SK-N-SH (cell line): Measurements from ENCODE around the gene TMA7. TPM values are rescaled to one million over a fixed set of nuclear protein-coding genes. Genes with fewer than 3 reads are reported as not detected.
A peak's percentile ranks its signal among the peaks of the same experiment; 100 is the strongest.

Source experiments
- CTCF ChIA-PET: fragments of 300-600, 350-600 bp; formaldehyde crosslinking; extraction: SDS; loops from one replicate; lab custom pipeline; 2021; lab: Yijun Ruan, JAX
- POLR2A ChIA-PET: fragments of 350-600 bp; sonication (Branson Sonifier 250); formaldehyde crosslinking; extraction: SDS; loops from one replicate; lab custom pipeline; 2020; ENCODE audit warnings: antibody characterized with exemption, inconsistent platforms; lab: Yijun Ruan, JAX
- DNase-seq: peaks from one replicate; pipeline ENCODE4 v3.0.0; 2012
- H2AFZ ChIP-seq: fragments of 200-600 bp; sonication (generic); 2 replicates; pipeline ENCODE4 v1.8.1; 2016; ENCODE audit warnings: antibody characterized with exemption, mild to moderate bottlenecking, low read depth
- H3F3A ChIP-seq: fragments of 200-600 bp; sonication (generic); replicated peaks from 2 replicates; pipeline ENCODE3; 2016; ENCODE audit warnings: antibody characterized with exemption, mild to moderate bottlenecking; ENCODE audit not compliant: insufficient read depth
- H3K27ac ChIP-seq, 2 experiments: fragments of 200-500 bp in 1 of 2; fragments of 200-600 bp in 1 of 2; sonication (Bioruptor generic) in 1 of 2; sonication (generic), shearing (Covaris generic) in 1 of 2; 2 replicates each; pipeline versions ENCODE4 v1.5.1 to v1.6.1; 2014 to 2016; ENCODE audit warnings: low read depth in 2 of 2, inconsistent platforms in 1 of 2, low read length in 1 of 2, mild to moderate bottlenecking in 1 of 2, mixed read lengths in 1 of 2
- H3K27me3 ChIP-seq: fragments of 200-600 bp; sonication (generic), shearing (Covaris generic); 2 replicates; pipeline ENCODE4 v1.6.1; 2016; ENCODE audit warnings: mixed run types; ENCODE audit not compliant: insufficient read depth
- H3K36me3 ChIP-seq, 2 experiments: fragments of 200-500 bp in 1 of 2; fragments of 200-600 bp in 1 of 2; sonication (Bioruptor generic) in 1 of 2; sonication (generic) in 1 of 2; replicated peaks in 1 of 2; 2 replicates each; pipeline versions ENCODE3 to v1.5.1; 2014 to 2016; ENCODE audit warnings: low read length in 1 of 2, mild to moderate bottlenecking in 1 of 2; ENCODE audit not compliant: insufficient read depth in 2 of 2, control insufficient read depth in 1 of 2
- H3K4me1 ChIP-seq, 2 experiments: fragments of 200-500 bp in 1 of 2; fragments of 200-600 bp in 1 of 2; sonication (Bioruptor generic) in 1 of 2; sonication (generic), shearing (Covaris generic) in 1 of 2; 2 replicates each; pipeline versions ENCODE4 v1.5.1 to v1.6.1; 2014 to 2016; ENCODE audit warnings: low read depth in 1 of 2, low read length in 1 of 2, mixed run types in 1 of 2; ENCODE audit not compliant: insufficient read depth in 2 of 2, control insufficient read depth in 1 of 2
- H3K4me2 ChIP-seq: fragments of 200-600 bp; sonication (generic), shearing (Covaris generic); 2 replicates; pipeline ENCODE4 v1.6.1; 2017; ENCODE audit warnings: mixed run types
- H3K4me3 ChIP-seq, 2 experiments: fragments of 200-500 bp in 1 of 2; fragments of 200-600 bp in 1 of 2; sonication (Bioruptor generic) in 1 of 2; sonication (generic), shearing (Covaris generic) in 1 of 2; 2 replicates each; pipeline versions ENCODE4 v1.5.1 to v1.8.1; 2014 to 2016; ENCODE audit warnings: low read depth in 2 of 2, inconsistent platforms in 1 of 2, low read length in 1 of 2, mild to moderate bottlenecking in 1 of 2, mixed read lengths in 1 of 2, moderate library complexity in 1 of 2
- H3K79me2 ChIP-seq: fragments of 200-600 bp; sonication (generic); 2 replicates; pipeline ENCODE4 v1.8.1; 2017; ENCODE audit warnings: mild to moderate bottlenecking; ENCODE audit not compliant: insufficient read depth
- H3K9ac ChIP-seq: fragments of 200-600 bp; sonication (generic); 2 replicates; pipeline ENCODE4 v1.6.1; 2017; ENCODE audit warnings: mixed run types
- H3K9me2 ChIP-seq: fragments of 200-600 bp; sonication (generic); 2 replicates; pipeline ENCODE4 v1.6.1; 2017; ENCODE audit warnings: mixed run types
- H3K9me3 ChIP-seq: fragments of 200-600 bp; sonication (generic); 2 replicates; pipeline ENCODE4 v1.6.1; 2017; ENCODE audit warnings: mixed run types, mild to moderate bottlenecking, moderate library complexity
- H4K20me1 ChIP-seq: fragments of 200-600 bp; sonication (generic); 2 replicates; pipeline ENCODE4 v1.6.1; 2017; ENCODE audit warnings: mild to moderate bottlenecking, mixed run types; ENCODE audit not compliant: insufficient read depth
- CHD2 ChIP-seq: fragments of 150-350 bp; IDR thresholded peaks from 2 replicates; pipeline ENCODE4 v1.6.1; 2018; ENCODE audit warnings: low read length; ENCODE audit not compliant: partially characterized antibody
- FOSL2 ChIP-seq: IDR thresholded peaks from 2 replicates; pipeline ENCODE4 v1.4.0; 2012; ENCODE audit warnings: low read depth, mild to moderate bottlenecking, moderate library complexity, borderline replicate concordance
- JUND ChIP-seq: IDR thresholded peaks from 2 replicates; pipeline ENCODE4 v1.4.0; 2012
- NFIC ChIP-seq: IDR thresholded peaks from 2 replicates; pipeline ENCODE4 v1.4.0; 2012; ENCODE audit warnings: borderline replicate concordance
- NRF1 ChIP-seq: IDR thresholded peaks from 2 replicates; pipeline ENCODE4 v1.6.1; 2012; ENCODE audit warnings: low read depth, mild to moderate bottlenecking, low read length
- RCOR1 ChIP-seq: fragments of 150-350 bp; IDR thresholded peaks from 2 replicates; pipeline ENCODE4 v1.6.1; 2017; ENCODE audit warnings: antibody characterized with exemption, low read length
- RXRA ChIP-seq: IDR thresholded peaks from 2 replicates; pipeline ENCODE4 v1.4.0; 2012; ENCODE audit warnings: low read depth, mild to moderate bottlenecking, borderline replicate concordance
- SMC3 ChIP-seq: IDR thresholded peaks from 2 replicates; pipeline ENCODE4 v1.6.1; 2012; ENCODE audit warnings: low read depth, low read length, improper control_type of control experiment
- TAF1 ChIP-seq: IDR thresholded peaks from 2 replicates; pipeline ENCODE4 v1.6.1; 2012; ENCODE audit warnings: low read depth, mild to moderate bottlenecking, low read length, moderate library complexity, borderline replicate concordance
- TCF12 ChIP-seq: IDR thresholded peaks from 2 replicates; pipeline ENCODE4 v1.4.0; 2012
- WGBS: methylation state at CpG from one replicate; pipeline ENCODE4 v1.1.6; 2017; ENCODE audit warnings: low lambda C conversion rate; 5-methylcytosine and 5-hydroxymethylcytosine counted together
- polyA plus RNA-seq, 3 experiments: library from polyadenylated mRNA; depleted of rRNA; stranded (reverse); fragments of >200 nt; gene quantifications; 2 replicates each; pipeline ENCODE4 v1.2.3, GENCODE V29; 2012
- TF ChIP-seq, protein P1 (sequence below): IDR thresholded peaks from 2 replicates; pipeline ENCODE4 v1.6.1; 2012; ENCODE audit warnings: mild to moderate bottlenecking, low read depth, low read length, moderate library complexity
- TF ChIP-seq, protein P2 (sequence below): fragments of 150-350 bp; IDR thresholded peaks from 2 replicates; pipeline ENCODE4 v1.6.1; 2017; ENCODE audit warnings: antibody characterized with exemption, low read length, low read depth, borderline replicate concordance
- TF ChIP-seq, protein P3 (sequence below): IDR thresholded peaks from 2 replicates; pipeline ENCODE4 v1.4.0; 2012; ENCODE audit warnings: low read depth, borderline replicate concordance

The TMA7 gene
- polyA plus RNA-seq, 1 of the 3 experiments (the other 2 are of a cell fraction): 438 TPM

DNA sequence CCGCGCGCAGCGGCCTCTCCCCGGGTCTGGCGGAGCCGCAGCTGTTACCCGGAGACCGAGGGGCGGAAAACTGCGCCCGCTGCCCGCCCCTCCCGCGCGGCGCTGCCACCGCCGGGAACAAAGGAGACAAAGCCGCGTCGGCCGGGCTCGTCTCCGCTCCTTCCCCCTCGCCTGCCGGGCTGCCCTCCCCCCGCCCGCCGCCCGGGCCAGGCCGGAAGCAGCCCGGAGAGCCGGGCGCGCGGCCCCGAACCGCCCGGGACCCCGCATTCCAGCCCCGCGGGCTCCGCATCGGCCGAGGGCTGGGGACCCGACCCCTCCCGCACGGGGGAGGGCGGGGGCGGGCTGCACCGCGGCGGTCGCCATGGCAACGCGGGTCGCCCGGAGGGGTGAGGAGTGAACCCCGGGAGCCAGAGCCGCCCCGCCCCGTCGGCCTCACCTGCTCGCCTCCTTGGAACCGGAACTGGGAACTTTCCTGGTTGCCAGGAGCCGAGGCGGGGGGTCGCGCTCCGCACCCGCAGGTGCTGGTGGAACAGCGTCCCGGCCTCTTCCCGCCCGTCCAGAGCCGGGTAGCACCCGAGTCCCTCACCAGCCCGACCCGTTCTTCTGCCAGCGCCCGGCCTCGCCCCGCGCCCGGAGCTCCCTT is 10.6 kb upstream of the TMA7 start (continued):
- TF ChIP-seq, protein P1, sequence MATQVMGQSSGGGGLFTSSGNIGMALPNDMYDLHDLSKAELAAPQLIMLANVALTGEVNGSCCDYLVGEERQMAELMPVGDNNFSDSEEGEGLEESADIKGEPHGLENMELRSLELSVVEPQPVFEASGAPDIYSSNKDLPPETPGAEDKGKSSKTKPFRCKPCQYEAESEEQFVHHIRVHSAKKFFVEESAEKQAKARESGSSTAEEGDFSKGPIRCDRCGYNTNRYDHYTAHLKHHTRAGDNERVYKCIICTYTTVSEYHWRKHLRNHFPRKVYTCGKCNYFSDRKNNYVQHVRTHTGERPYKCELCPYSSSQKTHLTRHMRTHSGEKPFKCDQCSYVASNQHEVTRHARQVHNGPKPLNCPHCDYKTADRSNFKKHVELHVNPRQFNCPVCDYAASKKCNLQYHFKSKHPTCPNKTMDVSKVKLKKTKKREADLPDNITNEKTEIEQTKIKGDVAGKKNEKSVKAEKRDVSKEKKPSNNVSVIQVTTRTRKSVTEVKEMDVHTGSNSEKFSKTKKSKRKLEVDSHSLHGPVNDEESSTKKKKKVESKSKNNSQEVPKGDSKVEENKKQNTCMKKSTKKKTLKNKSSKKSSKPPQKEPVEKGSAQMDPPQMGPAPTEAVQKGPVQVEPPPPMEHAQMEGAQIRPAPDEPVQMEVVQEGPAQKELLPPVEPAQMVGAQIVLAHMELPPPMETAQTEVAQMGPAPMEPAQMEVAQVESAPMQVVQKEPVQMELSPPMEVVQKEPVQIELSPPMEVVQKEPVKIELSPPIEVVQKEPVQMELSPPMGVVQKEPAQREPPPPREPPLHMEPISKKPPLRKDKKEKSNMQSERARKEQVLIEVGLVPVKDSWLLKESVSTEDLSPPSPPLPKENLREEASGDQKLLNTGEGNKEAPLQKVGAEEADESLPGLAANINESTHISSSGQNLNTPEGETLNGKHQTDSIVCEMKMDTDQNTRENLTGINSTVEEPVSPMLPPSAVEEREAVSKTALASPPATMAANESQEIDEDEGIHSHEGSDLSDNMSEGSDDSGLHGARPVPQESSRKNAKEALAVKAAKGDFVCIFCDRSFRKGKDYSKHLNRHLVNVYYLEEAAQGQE: no peak
- TF ChIP-seq, protein P2, sequence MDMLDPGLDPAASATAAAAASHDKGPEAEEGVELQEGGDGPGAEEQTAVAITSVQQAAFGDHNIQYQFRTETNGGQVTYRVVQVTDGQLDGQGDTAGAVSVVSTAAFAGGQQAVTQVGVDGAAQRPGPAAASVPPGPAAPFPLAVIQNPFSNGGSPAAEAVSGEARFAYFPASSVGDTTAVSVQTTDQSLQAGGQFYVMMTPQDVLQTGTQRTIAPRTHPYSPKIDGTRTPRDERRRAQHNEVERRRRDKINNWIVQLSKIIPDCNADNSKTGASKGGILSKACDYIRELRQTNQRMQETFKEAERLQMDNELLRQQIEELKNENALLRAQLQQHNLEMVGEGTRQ: no peak
- TF ChIP-seq, protein P3, sequence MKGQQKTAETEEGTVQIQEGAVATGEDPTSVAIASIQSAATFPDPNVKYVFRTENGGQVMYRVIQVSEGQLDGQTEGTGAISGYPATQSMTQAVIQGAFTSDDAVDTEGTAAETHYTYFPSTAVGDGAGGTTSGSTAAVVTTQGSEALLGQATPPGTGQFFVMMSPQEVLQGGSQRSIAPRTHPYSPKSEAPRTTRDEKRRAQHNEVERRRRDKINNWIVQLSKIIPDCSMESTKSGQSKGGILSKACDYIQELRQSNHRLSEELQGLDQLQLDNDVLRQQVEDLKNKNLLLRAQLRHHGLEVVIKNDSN: no peak
- TF ChIP-seq CHD2: no peak

DNA sequence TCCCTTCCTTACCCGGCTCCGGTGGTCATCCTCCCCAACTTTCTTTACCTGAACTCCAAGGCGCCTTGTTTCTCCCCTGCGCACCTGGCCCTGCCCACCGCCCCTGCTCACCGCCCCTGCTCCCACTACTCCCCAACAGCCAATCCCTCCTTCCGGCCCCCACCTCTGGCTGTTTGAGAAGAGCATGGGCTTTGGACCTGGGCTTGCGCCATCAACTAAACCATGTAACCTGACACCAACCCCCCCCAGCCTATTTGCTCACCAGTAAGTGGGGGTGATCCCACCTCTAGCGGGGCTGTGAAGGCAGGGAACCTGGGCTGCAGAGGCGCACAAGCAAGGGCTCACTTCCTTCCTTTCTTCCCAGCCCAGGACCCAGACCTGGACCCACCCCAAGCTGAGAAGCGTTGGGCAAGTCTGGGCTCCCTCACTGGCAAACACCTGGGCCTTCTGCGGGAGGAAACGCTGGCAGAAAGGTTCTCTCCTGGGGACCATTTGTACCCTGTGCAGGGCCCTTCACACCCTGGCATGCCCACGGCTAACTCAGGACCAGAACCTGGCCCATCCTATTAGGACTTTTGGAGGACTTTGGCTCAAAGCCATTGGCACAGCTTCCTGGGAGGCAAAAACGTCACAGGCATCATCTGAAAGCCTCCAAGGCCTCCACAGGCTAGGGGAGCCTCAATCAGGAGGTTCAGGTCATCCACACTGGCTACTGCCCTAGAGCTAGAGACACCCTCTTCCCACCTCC is 9.9 kb upstream of the TMA7 start, which contains the start of gene PLXNB1:
PLXNB1 (minus strand) TSS at position 127 of the 748 bp plus-strand sequence. CDS start 5,475 bp downstream, outside the sequence.
- no peak for DNase-seq
- CTCF ChIA-PET: interaction anchor here (1.0 to 13.2 kb wide), 6 partner anchors 9 to 236 kb away, joined by 3 to 399 read pairs (median 12); partner anchors contain the start of genes CCDC51 and TMA7
- H3K27ac ChIP-seq: peak within 1 kb of the TSS; percentile 54 to 89; a peak in 3 of 4 replicates
- H3K9me3 ChIP-seq: no peaks in the 10 kb centered on the region
- peaks cover 7 to 44% of the 10 kb centered on the region in 2 experiments; a peak in 2 of 4 replicates for H3K4me1 ChIP-seq
- peaks cover 4 to 25% of the 10 kb centered on the region in 2 experiments for H3K36me3 ChIP-seq
- H4K20me1 ChIP-seq: no peaks in the 10 kb centered on the region
- no peaks in the 10 kb centered on the region for H3F3A ChIP-seq
- H3K9me2 ChIP-seq: no peaks in the 10 kb centered on the region
- TF ChIP-seq TAF1 (no peak), NFIC (no peak), CHD2 (no peak), RXRA (no peak), SMC3 (no peak), RCOR1 (no peak), JUND (no peak), TCF12 (no peak), NRF1 (no peak), FOSL2 (no peak)
- POLR2A ChIA-PET: interaction anchor here (0.7 to 1.7 kb wide), 4 partner anchors 10 to 213 kb away, joined by 3 to 6 read pairs (median 4); partner anchors contain the start of genes CCDC51 and TMA7
- peak within 1 kb of the TSS; percentile 73 to 79 for H3K4me3 ChIP-seq
- H3K9ac ChIP-seq: peak within 1 kb of the TSS; percentile 84
- H3K79me2 ChIP-seq: peaks cover 34% of the 10 kb centered on the region
- peak within 1 kb of the TSS; percentile 99 for H3K4me2 ChIP-seq
- peak within 1 kb of the TSS; percentile 63; the same call in 1 of the 2 replicates for H2AFZ ChIP-seq
- no peaks in the 10 kb centered on the region for H3K27me3 ChIP-seq
- WGBS: 52% methylated on average over 15 of the region's 15 CpGs
